NCI-H82 (cell line): ENCODE data around the gene CTRL.
A peak's percentile ranks its signal among the peaks of the same experiment; 100 is the strongest.
"Not testable (repeated sequence)": the region's sequence is repeated elsewhere in the genome, so short reads cannot be mapped to it uniquely, and the experiment has no call there.

Source experiments
- DNase-seq: peaks from one replicate; lab custom pipeline; 2025; lab: John Stamatoyannopoulos, UW

The CTRL gene

GRCh38 chr16:67940446-67941089, 8.9 kb upstream of the CTRL start:
- no peak for DNase-seq

- no peak for DNase-seq
Measured at GRCh38 chr16:67939507-67940445, 8.1 kb upstream of the CTRL start.

DNA sequence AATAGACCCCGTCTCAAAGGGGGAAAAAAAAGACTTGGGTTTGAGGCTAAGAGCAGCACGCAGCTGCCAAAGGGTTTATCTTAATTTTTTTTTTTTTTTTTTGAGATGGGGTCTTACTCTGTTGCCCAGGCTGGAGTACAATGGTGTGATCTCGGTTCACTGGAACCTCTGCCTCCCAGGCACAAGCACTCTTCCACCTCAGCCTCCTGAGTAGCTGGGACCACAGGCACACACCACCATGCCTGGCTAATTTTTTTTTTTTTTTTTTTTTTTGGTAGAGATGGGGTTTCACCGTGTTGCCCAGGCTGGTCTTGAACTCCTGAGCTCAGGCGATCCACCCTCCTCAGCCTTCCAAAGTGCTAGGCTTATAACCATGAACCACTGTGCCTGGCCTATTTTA, 6.1 kb upstream of the CTRL start:
- not testable (repeated sequence) for DNase-seq

DNA sequence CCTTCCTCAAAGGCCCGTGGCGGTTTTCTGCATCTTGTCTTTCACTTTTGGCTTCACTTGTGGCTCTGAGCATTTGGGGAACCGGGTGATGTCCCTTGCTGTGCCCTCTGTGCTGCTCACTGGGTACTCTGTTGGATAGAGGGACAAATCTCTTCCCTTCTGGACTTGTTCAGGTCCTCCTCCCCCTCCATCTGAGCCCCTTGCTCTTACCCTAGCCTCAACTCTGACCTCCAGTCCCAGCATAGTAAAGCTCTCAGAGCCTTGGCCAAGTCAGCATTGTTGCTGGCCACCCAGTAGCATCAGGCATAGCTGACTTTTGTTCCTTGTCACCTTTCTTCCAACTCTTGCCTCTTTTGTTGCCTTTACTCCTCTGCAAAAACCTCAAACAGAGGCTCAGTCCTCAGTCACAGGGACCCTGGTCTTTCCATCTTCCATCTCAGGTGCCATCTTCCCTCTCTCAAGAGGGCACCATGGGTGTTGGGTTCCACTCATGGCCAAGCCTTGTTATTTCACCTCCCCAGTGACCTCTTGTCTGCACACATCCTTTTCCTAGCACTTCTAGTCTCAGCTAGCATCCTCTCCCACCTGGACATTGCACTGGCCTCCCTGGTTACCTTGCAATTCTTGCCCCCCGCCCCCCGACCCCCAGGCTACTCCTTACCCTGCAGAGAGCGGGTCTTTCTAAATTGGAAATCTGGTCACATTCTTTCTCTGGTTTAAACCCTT, 5.4 kb upstream of the CTRL start:
- no peak for DNase-seq

DNA sequence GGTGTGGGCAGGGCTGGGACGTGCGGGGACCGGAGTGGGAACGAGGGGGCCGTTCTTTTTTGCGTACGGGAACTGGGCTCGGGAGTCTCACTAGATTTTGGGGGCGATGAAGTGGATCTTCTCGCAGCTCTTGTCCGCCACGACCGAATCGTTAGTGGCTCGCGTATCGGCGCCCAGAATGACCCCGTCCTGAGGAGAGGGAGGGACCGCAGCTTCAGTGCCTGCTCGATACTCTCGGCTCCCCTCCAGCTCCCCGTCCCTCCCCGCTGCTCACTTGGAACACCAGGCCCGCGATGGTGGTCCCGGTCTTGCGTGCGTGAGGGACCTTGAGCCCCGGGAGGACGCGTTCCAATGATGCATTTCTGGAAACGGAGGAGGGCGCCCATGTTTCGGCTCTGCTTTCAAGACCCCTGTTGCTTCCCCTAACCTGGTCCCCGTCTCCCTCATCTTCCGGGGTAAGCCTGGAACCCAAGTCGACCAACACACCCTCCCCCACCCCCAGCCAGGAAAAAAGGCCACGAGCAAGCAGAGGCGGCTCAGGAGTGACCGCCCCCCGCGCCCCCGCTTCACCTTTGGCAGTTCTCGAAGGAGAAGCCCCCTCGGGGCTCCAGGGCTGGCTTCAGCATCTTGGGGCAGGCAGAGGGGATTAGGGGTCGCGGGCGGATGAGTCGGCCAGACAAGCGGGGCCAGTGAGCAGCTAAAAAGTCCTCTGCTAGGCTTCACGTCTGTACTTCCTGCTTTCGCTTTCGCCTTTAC, 4.6 kb upstream of the CTRL start, which contains the start of gene PSMB10:
TSS of gene PSMB10 (minus strand) at position 727 of the 756 bp plus-strand sequence. CDS start at position 626, 101 bp downstream.
- DNase-seq = peak; percentile 51

DNA sequence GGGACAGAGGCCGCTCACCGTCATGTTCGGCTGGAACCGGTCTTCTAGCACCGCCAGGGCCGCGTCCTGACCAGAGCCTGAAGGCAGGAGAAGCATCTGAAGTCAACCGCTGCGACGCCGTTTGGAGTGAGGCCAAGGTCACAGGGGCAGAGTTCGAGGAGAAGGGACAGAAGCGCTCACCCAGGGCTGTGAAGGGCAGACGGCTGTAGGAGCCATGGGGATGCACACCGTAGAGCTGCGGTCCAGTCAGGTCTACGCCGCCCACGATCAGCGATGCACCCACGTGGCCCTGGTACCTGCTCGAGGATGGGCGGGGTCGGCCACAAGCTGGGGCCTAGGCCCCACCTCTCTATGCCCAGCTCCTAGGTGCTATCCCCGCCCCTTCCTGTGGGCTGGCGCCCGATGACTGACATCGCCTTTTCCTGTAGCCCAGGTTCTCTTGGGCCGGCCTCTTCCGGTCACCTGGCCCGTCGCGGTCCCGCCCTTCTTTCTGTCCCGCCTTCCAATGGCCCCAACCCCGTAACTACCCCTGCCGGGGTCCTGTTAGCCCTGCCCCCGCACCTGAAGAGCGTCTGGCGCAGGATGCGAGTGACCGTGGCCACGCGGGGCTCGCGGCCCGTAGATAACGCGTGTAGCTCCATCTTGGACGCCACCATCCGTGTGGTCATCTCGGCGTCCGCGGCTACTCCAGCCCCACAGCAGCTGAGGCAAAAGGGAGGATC, 3.9 kb upstream of the CTRL start:
- DNase-seq = peak; percentile 99

DNA sequence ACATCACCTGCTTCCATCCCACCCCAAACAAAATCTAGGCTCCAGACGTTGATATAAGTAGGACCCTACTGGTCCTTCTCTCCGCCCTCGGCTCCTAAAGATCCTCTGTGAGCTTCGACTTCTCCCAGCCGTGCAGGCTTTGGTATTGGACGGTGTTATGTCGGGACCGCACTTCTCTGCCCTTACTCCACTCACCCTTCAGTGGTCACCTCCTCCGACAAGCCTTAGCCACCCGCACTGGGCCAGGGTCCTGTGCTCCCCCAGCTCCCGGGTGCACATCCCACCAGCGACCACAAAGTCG, 3.4 kb upstream of the CTRL start:
- peak; percentile 54 for DNase-seq

GRCh38 chr16:67934306-67935100, 2.8 kb upstream of the CTRL start:
- DNase-seq = peak; percentile 45

DNA sequence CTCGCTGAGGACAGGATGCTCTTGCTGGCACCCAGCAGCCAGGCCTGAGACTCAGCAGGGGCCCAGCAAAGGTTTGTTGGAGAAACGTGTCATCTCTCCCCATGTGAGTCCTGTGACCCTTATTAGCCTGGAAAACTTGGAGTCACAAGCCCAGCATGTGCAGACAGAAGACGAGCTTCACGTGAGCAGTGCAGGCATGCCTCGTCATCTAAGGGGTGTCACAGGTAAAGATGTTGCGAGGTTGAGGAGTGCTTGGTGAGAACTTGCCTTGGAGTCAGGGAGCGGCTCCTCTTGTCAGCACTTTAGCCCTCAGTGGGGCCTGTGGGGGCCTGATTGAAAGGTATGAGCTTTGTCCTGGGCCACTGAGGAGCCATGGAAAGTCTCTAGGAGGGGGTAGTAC, 2.1 kb upstream of the CTRL start:
- DNase-seq = no peak

DNA sequence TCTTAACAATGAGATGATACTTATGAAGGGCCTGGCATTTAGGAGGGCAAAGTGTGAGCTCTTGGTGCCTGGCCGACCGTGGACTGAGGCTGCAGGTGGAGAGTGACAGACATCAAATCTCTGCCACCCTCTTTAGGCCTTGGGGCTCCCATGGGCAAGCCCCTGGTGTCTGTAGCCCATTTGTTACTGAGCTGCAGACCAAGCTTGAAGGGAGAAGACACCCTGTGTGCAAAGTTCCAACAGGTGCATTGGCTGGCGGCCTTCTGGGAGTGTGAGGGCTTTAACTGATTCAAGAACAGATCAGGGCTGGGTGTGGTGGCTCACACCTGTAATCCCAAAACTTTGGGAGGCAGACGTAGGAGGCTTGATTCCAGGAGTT, 789 bp upstream of the CTRL start:
- no peak for DNase-seq

DNA sequence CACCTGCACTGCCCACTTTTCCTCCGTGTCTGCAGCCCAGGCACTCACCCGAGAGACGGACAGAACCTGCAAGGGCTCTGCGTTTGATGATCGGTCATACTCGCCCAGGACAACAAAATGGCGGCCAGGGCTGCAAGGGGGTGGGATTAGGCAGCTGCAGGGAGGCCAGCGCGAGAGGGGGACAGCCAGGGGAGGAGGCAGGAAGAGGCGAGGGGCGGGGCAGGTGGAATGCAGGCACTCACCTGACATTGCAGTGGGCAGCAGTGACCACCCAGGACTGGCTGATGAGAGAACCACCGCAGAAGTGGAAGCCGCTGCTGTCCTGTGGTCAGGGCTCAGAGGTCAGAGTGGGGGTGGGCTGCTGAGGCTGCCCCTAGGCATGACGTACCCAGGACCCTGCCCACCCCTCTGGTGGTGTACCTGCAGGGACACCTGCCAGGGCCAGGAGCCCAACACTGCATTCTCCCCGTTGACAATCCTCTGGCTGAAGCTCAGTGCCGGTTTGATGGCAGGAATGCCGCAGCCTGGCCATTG, 917 bp downstream of the CTRL start:
- DNase-seq = no peak

- DNase-seq = no peak
Measured at GRCh38 chr16:67930191-67930590, 1.5 kb downstream of the CTRL start.

- DNase-seq = peak; percentile 79
Measured at GRCh38 chr16:67928561-67929364, 2.9 kb downstream of the CTRL start.

- DNase-seq = no peak
Measured at GRCh38 chr16:67928147-67928546, 3.5 kb downstream of the CTRL start.

DNA sequence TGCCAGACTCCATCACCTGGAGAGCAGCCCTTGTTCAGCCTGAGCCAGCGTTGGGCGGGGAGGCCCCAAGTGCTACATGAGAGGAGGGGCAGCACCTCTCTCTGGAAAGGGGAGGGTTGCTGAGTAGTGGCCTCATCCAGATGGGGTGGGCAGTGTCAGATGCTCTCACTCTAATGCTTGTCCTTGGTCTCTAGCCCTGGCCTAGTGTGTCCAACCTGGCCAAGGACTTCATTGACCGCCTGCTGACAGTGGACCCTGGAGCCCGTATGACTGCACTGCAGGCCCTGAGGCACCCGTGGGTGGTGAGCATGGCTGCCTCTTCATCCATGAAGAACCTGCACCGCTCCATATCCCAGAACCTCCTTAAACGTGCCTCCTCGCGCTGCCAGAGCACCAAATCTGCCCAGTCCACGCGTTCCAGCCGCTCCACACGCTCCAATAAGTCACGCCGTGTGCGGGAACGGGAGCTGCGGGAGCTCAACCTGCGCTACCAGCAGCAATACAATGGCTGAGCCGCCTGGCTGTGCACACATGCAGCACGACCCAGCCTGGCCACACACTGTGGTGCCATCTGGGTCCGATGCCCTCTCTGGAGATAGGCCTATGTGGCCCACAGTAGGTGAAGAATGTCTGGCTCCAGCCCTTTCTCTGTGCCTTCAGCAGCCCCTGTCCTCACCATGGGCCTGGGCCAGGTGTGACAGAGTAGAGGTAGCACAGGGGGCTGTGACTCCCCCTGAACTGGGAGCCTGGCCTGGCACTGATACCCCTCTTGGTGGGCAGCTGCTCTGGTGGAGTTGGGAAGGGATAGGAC, 4.3 kb downstream of the CTRL start:
- no peak for DNase-seq

DNA sequence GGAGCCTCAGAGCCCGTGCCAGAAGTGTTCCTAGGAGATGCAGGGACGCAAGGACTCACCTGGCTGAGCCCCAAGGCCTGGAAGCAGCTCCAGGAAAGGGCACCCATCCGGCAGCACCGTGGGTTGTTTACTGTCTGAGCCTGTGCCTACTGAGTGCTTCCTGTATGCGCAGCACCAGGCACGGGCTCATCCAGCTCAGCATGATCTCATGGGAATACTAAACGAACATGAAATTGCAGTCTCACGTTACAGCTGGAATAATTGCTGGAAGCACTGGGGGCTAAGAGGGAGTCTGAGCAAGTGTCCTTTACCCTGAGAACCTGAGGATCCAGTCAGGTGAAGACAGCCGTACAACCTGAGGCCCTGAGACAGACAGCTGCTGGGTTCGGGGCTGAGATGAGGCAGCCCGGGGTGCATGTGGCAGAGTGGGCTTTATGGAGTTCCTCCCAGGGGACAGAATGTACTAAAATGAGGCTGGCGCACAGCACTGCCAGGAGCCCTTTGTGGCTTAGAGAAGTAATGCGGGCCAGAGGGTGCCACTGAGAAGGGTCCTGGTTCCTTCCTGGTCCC, 5.4 kb downstream of the CTRL start:
- DNase-seq = peak; percentile 67

DNA sequence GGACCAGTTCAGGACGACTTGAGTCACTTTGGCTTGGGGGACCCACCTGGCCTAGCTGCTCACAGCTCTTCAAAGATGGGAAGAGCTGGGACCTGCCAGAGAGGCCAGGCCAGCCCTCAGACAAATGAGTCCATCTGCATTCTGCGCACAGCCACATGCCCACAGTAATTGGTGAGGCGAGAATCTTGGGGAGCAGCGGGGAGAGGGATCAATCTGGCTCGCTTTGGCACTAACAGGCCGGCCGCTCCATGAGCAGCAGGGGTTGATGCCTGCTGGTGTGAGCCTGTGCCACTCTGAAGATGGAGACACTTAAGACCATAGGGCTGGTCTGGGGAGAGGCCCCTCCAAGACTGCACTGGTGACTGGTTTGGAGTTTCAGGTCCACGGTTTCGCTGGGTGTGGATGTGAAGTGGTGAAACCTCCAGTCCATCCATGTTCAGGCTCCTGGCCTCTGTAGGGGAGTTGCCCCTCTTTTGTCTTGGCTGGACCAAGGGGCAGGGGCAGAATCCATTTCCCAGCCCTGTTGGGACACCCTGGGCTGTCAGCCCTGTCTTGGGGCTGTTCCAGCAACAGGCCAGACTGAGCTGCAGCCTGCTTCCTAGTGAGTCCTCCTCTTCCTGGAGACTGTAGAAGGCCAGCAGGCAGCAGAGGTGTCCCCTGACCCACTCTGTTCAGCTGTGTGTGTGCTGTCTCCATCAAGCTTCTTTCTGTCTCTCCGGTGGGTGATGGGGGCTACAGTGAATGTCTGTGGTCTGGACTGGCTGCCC, 7.3 kb downstream of the CTRL start:
- DNase-seq = no peak
